Loucy (cell line): Measurements from ENCODE around the gene IL24.

Source experiments
- CTCF ChIP-seq: fragments of 200-600 bp; sonication (generic); conservative IDR thresholded peaks from 2 replicates; pipeline ENCODE4 v1.5.1; 2014; ENCODE audit warnings: mild to moderate bottlenecking, antibody characterized with exemption, low read length
- EZH2phosphoT487 ChIP-seq: fragments of 200-600 bp; IDR thresholded peaks from 2 replicates; pipeline ENCODE4 v1.6.1; 2018; ENCODE audit warnings: antibody characterized with exemption, mild to moderate bottlenecking, moderate library complexity, borderline replicate concordance

- TF ChIP-seq CTCF (no peak), EZH2phosphoT487 (no peak)
Observed at GRCh38 chr1:206890125-206891060, 6.8 kb upstream of the IL24 start.
